SU-DHL-6 (cell line): ENCODE measurements around the gene GABRB1.

Source experiments
- CTCF ChIP-seq: fragments of 200-600 bp; sonication (generic); IDR thresholded peaks from one replicate; pipeline ENCODE4 v1.5.1; 2017; ENCODE audit warnings: antibody characterized with exemption, mild to moderate bottlenecking, low read length, moderate library complexity; ENCODE audit not compliant: insufficient read depth, poor library complexity, severe bottlenecking
- EZH2phosphoT487 ChIP-seq: fragments of 200-600 bp; sonication (generic), shearing (Covaris generic); conservative IDR thresholded peaks from 2 replicates; pipeline ENCODE4 v1.6.1; 2018; ENCODE audit warnings: mild to moderate bottlenecking, antibody characterized with exemption, low read length, moderate library complexity, mixed read lengths

DNA sequence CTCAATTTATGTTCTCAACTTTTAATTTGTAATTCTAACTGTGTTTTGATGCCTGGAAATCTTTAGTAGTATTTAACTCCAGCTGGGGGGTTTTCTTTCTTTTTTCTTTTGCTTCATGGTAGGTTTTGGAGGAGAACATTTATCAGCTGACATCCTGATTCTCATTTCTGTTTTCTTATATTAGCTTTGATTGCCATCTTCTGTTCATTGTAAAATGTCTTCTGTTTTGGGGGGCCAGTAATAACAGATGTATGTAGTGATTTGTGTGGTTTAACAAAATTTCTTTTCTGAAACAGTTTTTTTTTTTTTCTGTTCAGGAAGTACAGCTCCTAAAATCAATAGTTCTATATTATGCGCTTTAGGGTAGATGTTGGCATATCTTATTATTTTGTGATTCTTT, 182.2 kb downstream of the GABRB1 start:
- TF ChIP-seq CTCF, result no peak
- no peak for TF ChIP-seq EZH2phosphoT487
